ENCODE measurements around the gene NOTUM.

DNA sequence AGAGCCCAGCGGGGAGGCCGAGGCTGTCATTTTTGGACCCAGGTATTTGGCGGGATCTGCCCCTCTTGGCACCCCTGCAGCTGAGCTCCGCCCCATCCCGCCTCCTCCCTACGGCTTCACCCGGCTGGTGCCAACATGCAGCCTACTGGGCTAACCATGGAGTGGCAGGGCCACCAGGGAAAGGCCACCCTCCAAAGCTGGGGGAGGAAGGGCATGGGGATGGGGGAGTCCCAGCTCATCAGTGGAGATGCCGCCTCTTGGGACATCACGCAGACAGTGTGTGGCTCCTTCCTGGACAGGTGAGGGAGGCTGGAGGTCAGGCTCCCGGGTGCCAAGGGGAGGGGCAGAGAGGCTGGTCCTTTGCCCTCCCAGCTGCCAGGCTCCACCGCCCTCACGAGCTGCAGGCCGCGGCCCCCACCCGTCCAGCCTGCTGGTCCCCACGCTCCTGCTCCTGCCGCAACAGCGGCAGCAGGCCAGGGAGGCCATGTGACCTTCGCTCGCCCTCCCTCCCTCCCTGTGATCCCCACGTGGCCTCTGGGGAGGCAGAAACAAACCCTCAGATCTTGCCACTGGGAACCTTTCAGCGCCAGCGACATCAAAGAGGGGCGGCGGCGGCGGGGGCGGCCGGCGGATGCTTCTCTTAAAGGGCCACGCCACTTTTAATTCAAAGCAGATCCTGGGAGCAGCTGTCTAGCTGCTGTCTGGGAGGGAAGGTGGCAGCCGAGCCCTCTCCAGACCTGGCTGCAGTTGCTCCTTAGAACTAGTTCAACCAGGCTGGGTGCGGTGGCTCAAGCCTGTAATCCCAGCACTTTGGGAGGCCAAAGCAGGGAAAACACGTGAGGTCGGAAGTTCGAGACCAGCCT lies 6.8 kb upstream of the NOTUM start:
- TF ChIP-seq EZH2phosphoT487 (IDR thresholded peaks at IDR 0.05; ENCODE audit: borderline replicate concordance, low read length): no peak
- TF ChIP-seq, protein P1, sequence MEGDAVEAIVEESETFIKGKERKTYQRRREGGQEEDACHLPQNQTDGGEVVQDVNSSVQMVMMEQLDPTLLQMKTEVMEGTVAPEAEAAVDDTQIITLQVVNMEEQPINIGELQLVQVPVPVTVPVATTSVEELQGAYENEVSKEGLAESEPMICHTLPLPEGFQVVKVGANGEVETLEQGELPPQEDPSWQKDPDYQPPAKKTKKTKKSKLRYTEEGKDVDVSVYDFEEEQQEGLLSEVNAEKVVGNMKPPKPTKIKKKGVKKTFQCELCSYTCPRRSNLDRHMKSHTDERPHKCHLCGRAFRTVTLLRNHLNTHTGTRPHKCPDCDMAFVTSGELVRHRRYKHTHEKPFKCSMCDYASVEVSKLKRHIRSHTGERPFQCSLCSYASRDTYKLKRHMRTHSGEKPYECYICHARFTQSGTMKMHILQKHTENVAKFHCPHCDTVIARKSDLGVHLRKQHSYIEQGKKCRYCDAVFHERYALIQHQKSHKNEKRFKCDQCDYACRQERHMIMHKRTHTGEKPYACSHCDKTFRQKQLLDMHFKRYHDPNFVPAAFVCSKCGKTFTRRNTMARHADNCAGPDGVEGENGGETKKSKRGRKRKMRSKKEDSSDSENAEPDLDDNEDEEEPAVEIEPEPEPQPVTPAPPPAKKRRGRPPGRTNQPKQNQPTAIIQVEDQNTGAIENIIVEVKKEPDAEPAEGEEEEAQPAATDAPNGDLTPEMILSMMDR (IDR thresholded peaks at IDR 0.05; ENCODE audit: low read depth, low read length, poor library complexity, severe bottlenecking): no peak
